Vagina (tissue), 2 donors: ENCODE data around the gene GNAL.

Source experiments
- POLR2A ChIP-seq, 2 donors: fragments of 450-650 bp; IDR thresholded peaks; one replicate each; pipeline ENCODE4 v1.6.1; 2017; ENCODE audit warnings: antibody characterized with exemption in 2 of 2, mild to moderate bottlenecking in 2 of 2, moderate library complexity in 2 of 2
- TF ChIP-seq, protein P1 (sequence below), 3 experiments: fragments of 450-650 bp in 2 of 3; fragments of 200-600 bp in 1 of 3; sonication (generic) in 1 of 3; IDR thresholded peaks; one replicate each; pipeline ENCODE4 v1.5.1; 2017 to 2019; ENCODE audit warnings: antibody characterized with exemption in 3 of 3, mild to moderate bottlenecking in 2 of 3, moderate library complexity in 2 of 3

DNA sequence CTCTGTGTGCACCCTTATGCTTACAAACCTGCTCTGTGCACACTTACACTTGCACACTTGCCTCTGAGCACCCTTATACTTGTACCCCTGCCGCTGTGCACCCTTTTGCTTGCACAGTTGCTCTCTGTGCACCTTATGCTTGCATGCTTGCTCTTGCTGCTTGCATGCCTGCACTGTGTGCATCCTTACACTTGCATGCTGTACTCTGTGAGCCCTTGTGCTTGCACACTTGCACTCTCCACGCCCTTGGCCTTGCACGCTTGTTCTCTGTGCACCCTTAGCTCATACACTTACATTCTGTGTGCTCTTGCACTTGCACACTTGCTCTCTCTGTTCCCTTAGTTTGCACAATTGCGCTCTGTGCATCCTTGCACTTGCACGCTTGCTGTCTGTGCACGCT lies 78.3 kb downstream of the GNAL start:
- TF ChIP-seq, protein P1, sequence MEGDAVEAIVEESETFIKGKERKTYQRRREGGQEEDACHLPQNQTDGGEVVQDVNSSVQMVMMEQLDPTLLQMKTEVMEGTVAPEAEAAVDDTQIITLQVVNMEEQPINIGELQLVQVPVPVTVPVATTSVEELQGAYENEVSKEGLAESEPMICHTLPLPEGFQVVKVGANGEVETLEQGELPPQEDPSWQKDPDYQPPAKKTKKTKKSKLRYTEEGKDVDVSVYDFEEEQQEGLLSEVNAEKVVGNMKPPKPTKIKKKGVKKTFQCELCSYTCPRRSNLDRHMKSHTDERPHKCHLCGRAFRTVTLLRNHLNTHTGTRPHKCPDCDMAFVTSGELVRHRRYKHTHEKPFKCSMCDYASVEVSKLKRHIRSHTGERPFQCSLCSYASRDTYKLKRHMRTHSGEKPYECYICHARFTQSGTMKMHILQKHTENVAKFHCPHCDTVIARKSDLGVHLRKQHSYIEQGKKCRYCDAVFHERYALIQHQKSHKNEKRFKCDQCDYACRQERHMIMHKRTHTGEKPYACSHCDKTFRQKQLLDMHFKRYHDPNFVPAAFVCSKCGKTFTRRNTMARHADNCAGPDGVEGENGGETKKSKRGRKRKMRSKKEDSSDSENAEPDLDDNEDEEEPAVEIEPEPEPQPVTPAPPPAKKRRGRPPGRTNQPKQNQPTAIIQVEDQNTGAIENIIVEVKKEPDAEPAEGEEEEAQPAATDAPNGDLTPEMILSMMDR (IDR thresholded peaks at IDR 0.05) = no peak
- no peak for TF ChIP-seq POLR2A (IDR thresholded peaks at IDR 0.05)
